ENCODE results near the gene CRACDL.
"Not testable (repeated sequence)": the region's sequence is repeated elsewhere in the genome, so short reads cannot be mapped to it uniquely, and the experiment has no call there.

The CRACDL gene

GRCh38 chr2:98907385-98907784, 28.6 kb downstream of the CRACDL start:
- no peak for DNase-seq (ENCODE audit: low spot score)

- DNase-seq (ENCODE audit: low spot score), result no peak
Observed at GRCh38 chr2:98903767-98904485, 32.1 kb downstream of the CRACDL start.

GRCh38 chr2:98903064-98903355, 33.0 kb downstream of the CRACDL start:
- no peak for DNase-seq (ENCODE audit: low spot score)

- DNase-seq (ENCODE audit: low spot score), result no peak
Observed at GRCh38 chr2:98902209-98903063, 33.6 kb downstream of the CRACDL start.

GRCh38 chr2:98901702-98902101, 34.3 kb downstream of the CRACDL start:
- no peak for DNase-seq (ENCODE audit: low spot score)

GRCh38 chr2:98901291-98901690, 34.7 kb downstream of the CRACDL start:
- DNase-seq (ENCODE audit: low spot score), result no peak

- no peak for DNase-seq (ENCODE audit: low spot score)
Observed at GRCh38 chr2:98900721-98901120, 35.3 kb downstream of the CRACDL start.

GRCh38 chr2:98899703-98900078, 36.3 kb downstream of the CRACDL start:
- DNase-seq (ENCODE audit: low spot score), result not testable (repeated sequence)

GRCh38 chr2:98899041-98899702, 36.9 kb downstream of the CRACDL start:
- no peak for DNase-seq (ENCODE audit: low spot score)

- no peak for DNase-seq (ENCODE audit: low spot score)
Observed at GRCh38 chr2:98898423-98898841, 37.6 kb downstream of the CRACDL start.

- no peak for DNase-seq (ENCODE audit: low spot score)
Observed at GRCh38 chr2:98897746-98898145, 38.3 kb downstream of the CRACDL start.

GRCh38 chr2:98896944-98897343, 39.1 kb downstream of the CRACDL start:
- no peak for DNase-seq (ENCODE audit: low spot score)

- no peak for DNase-seq (ENCODE audit: low spot score)
Observed at GRCh38 chr2:98896416-98896815, 39.6 kb downstream of the CRACDL start.

GRCh38 chr2:98895901-98896300, 40.1 kb downstream of the CRACDL start:
- no peak for DNase-seq (ENCODE audit: low spot score)

GRCh38 chr2:98895221-98895620, 40.8 kb downstream of the CRACDL start:
- DNase-seq (ENCODE audit: low spot score), result no peak

- no peak for DNase-seq (ENCODE audit: low spot score)
Observed at GRCh38 chr2:98894331-98895000, 41.6 kb downstream of the CRACDL start.

GRCh38 chr2:98893911-98894321, 42.1 kb downstream of the CRACDL start:
- no peak for DNase-seq (ENCODE audit: low spot score)

GRCh38 chr2:98892871-98893270, 43.2 kb downstream of the CRACDL start:
- no peak for DNase-seq (ENCODE audit: low spot score)

GRCh38 chr2:98891591-98891990, 44.4 kb downstream of the CRACDL start:
- DNase-seq (ENCODE audit: low spot score), result no peak

- DNase-seq (ENCODE audit: low spot score), result no peak
Observed at GRCh38 chr2:98886066-98886554, 49.9 kb downstream of the CRACDL start.

- no peak for DNase-seq (ENCODE audit: low spot score)
Observed at GRCh38 chr2:98884658-98885057, 51.4 kb downstream of the CRACDL start.

- no peak for DNase-seq (ENCODE audit: low spot score)
Observed at GRCh38 chr2:98883780-98884211, 52.2 kb downstream of the CRACDL start.

All from SK-N-DZ (cell line).